Osteoblast (primary cell): Measurements from ENCODE around the gene STPG4. TPM values are rescaled to one million over a fixed set of nuclear protein-coding genes. Genes with fewer than 3 reads are reported as not detected.

Experiments used
- DNase-seq: peaks from one replicate; pipeline ENCODE4 v3.0.0; 2011; ENCODE audit warnings: low spot score, mixed read lengths; ENCODE audit not compliant: insufficient read length; ENCODE audit errors: missing footprints
- H2AFZ ChIP-seq: 2 replicates; pipeline ENCODE4 v1.6.0; 2011; ENCODE audit warnings: mild to moderate bottlenecking, low read length
- H3K27ac ChIP-seq: 2 replicates; pipeline ENCODE4 v1.5.1; 2011; ENCODE audit warnings: mild to moderate bottlenecking, low read depth, low read length, moderate library complexity
- H3K27me3 ChIP-seq: 2 replicates; pipeline ENCODE4 v1.6.0; 2012; ENCODE audit warnings: mild to moderate bottlenecking, control low read depth, inconsistent platforms, low read length, moderate library complexity; ENCODE audit not compliant: insufficient read depth
- H3K36me3 ChIP-seq: 2 replicates; pipeline ENCODE4 v1.5.1; 2011; ENCODE audit warnings: mild to moderate bottlenecking, low read length, control low read depth, moderate library complexity; ENCODE audit not compliant: insufficient read depth
- H3K4me1 ChIP-seq: 2 replicates; pipeline ENCODE4 v1.5.1; 2011; ENCODE audit warnings: mild to moderate bottlenecking, low read length, control low read depth, moderate library complexity; ENCODE audit not compliant: insufficient read depth
- H3K4me2 ChIP-seq: 2 replicates; pipeline ENCODE4 v1.6.0; 2011; ENCODE audit warnings: mild to moderate bottlenecking, low read length; ENCODE audit not compliant: insufficient read depth
- H3K4me3 ChIP-seq: fragments of 200-600 bp; sonication (generic); 3 replicates; pipeline ENCODE4 v1.5.1; 2012; ENCODE audit warnings: mild to moderate bottlenecking, low read length, inconsistent platforms; ENCODE audit not compliant: insufficient read depth
- H3K79me2 ChIP-seq: 2 replicates; pipeline ENCODE4 v1.6.0; 2012; ENCODE audit warnings: mild to moderate bottlenecking, low read length, control low read depth, inconsistent platforms; ENCODE audit not compliant: insufficient read depth
- H3K9me3 ChIP-seq: 2 replicates; pipeline ENCODE4 v1.5.1; 2011; ENCODE audit warnings: low read depth, low read length, control low read depth
- H4K20me1 ChIP-seq: 2 replicates; pipeline ENCODE4 v1.6.0; 2012; ENCODE audit warnings: mild to moderate bottlenecking, low read length, control low read depth; ENCODE audit not compliant: insufficient read depth
- total RNA-seq: library from RNA; depleted of rRNA; stranded (reverse); fragments of >200 nt; gene quantifications from 2 replicates; pipeline ENCODE4 v1.2.3, GENCODE V29; 2012
- TF ChIP-seq, protein P1 (sequence below): IDR thresholded peaks from 2 replicates; pipeline ENCODE4 v1.5.1; 2011; ENCODE audit warnings: mild to moderate bottlenecking, low read depth, low read length, moderate library complexity; ENCODE audit errors: extremely low read depth

Gene STPG4
- total RNA-seq, 1 donor, result 0.72 TPM

DNA sequence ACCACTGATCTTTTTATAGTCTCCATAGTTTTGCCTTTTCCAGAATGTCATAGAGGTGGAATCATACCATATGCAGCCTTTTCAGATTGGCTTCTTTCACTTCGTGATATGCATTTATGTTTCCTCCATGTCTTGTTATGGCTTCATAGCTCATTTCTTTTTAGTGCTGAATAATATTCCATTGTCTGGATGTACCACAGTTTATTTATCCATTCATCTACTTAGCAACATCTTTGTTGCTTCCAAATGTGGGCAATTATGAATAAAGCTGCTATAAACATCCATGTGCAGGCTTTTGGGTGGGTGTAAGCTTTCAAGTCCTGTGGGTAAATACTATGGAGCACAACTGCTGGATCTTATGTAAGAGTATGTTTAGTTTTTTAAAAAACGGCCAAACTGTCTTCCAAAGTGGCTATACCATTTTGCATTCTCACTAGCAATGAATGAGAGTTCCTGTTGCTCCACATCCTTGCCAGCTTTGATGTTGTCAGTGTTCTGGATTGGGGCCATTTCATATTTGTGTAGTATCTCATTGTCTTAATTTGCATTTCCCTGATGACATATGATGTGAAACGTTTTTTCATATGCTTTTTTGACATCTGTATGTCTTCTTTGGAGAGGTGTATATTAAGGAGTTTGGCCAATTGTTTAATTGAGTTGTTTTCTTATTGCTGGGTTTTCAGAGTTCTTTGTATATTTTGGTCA is 20.6 kb downstream of the STPG4 start:
- TF ChIP-seq, protein P1, sequence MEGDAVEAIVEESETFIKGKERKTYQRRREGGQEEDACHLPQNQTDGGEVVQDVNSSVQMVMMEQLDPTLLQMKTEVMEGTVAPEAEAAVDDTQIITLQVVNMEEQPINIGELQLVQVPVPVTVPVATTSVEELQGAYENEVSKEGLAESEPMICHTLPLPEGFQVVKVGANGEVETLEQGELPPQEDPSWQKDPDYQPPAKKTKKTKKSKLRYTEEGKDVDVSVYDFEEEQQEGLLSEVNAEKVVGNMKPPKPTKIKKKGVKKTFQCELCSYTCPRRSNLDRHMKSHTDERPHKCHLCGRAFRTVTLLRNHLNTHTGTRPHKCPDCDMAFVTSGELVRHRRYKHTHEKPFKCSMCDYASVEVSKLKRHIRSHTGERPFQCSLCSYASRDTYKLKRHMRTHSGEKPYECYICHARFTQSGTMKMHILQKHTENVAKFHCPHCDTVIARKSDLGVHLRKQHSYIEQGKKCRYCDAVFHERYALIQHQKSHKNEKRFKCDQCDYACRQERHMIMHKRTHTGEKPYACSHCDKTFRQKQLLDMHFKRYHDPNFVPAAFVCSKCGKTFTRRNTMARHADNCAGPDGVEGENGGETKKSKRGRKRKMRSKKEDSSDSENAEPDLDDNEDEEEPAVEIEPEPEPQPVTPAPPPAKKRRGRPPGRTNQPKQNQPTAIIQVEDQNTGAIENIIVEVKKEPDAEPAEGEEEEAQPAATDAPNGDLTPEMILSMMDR, result no peak
- Histone ChIP-seq H3K27ac (no peak overlapping the region), H3K4me1 (no peaks in the 10 kb centered on the region), H3K4me2 (no peak overlapping the region), H2AFZ (no peak overlapping the region), H3K9me3 (no peaks in the 10 kb centered on the region), H3K79me2 (no peaks in the 10 kb centered on the region), H3K27me3 (no peaks in the 10 kb centered on the region), H4K20me1 (no peaks in the 10 kb centered on the region), H3K36me3 (peaks cover 4% of the 10 kb centered on the region), H3K4me3 (no peak overlapping the region)
- DNase-seq, result no peak

DNA sequence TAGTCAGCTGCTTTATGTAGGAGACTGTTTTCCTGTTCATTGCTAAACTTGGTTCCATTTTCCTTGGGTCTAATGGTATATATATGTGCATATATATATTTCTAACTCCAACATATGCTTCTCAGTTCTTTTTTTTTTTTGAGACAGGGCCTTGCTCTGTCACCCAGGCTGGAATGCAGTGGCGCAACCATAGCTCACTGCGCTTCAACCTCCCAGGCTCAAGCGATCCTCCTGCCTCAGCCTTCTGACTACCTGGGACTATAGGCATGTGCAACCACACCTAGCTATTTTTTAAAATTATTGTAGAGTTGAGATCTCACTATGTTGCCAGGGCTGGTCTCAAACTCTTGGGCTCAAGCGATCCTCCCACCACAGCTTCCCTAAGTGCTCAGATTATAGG is 22.1 kb downstream of the STPG4 start:
- no peak overlapping the region for H3K4me3 ChIP-seq
- H4K20me1 ChIP-seq, result no peaks in the 10 kb centered on the region
- H3K9me3 ChIP-seq, result no peaks in the 10 kb centered on the region
- TF ChIP-seq, protein P1, result no peak
- H3K36me3 ChIP-seq, result no peaks in the 10 kb centered on the region
- no peaks in the 10 kb centered on the region for H3K79me2 ChIP-seq
- H3K27ac ChIP-seq, result no peak overlapping the region
- no peaks in the 10 kb centered on the region for H3K27me3 ChIP-seq
- H3K4me1 ChIP-seq, result no peaks in the 10 kb centered on the region
- DNase-seq, result no peak
- H3K4me2 ChIP-seq, result no peak overlapping the region
- H2AFZ ChIP-seq, result no peak overlapping the region

- Histone ChIP-seq H3K4me1 (no peaks in the 10 kb centered on the region), H3K79me2 (no peaks in the 10 kb centered on the region), H3K27me3 (no peaks in the 10 kb centered on the region), H2AFZ (no peak overlapping the region), H3K4me2 (no peak overlapping the region), H3K27ac (no peak overlapping the region), H4K20me1 (no peaks in the 10 kb centered on the region), H3K36me3 (no peaks in the 10 kb centered on the region), H3K9me3 (no peaks in the 10 kb centered on the region), H3K4me3 (no peak overlapping the region)
- no peak for DNase-seq
- TF ChIP-seq, protein P1, result no peak
These were observed 25.9 kb downstream of the STPG4 start for GRCh38 chr2:47129191-47129706.

GRCh38 chr2:47128705-47129104 is 26.4 kb downstream of the STPG4 start:
- no peak overlapping the region for H3K4me2 ChIP-seq
- no peak for DNase-seq
- H3K79me2 ChIP-seq, result no peaks in the 10 kb centered on the region
- H3K9me3 ChIP-seq, result no peaks in the 10 kb centered on the region
- H4K20me1 ChIP-seq, result no peaks in the 10 kb centered on the region
- no peaks in the 10 kb centered on the region for H3K36me3 ChIP-seq
- TF ChIP-seq, protein P1, result no peak
- no peak overlapping the region for H3K4me3 ChIP-seq
- no peak overlapping the region for H3K27ac ChIP-seq
- no peak overlapping the region for H2AFZ ChIP-seq
- no peaks in the 10 kb centered on the region for H3K4me1 ChIP-seq
- H3K27me3 ChIP-seq, result no peaks in the 10 kb centered on the region
